Upper lobe of right lung (tissue), 1 donor: ENCODE measurements around the gene CBLC. TPM values are rescaled to one million over a fixed set of nuclear protein-coding genes. Genes with fewer than 3 reads are reported as not detected.
A peak's percentile ranks its signal among the peaks of the same experiment; 100 is the strongest.

Source experiments
- ATAC-seq: fragments of 200-7000 bp; cut with Tn5 transposase; one replicate; pipeline ENCODE4 v1.9.1; 2020; ENCODE audit warnings: mild to moderate bottlenecking, moderate library complexity
- DNase-seq: peaks from one replicate; pipeline ENCODE4 v3.0.0-alpha.2; 2020
- H3K27ac ChIP-seq: fragments of 200-600 bp; one replicate; pipeline ENCODE4 v1.8.0; 2022
- H3K27me3 ChIP-seq: fragments of 200-600 bp; one replicate; pipeline ENCODE4 v1.8.0; 2022; ENCODE audit warnings: mild to moderate bottlenecking
- H3K36me3 ChIP-seq: fragments of 200-600 bp; one replicate; pipeline ENCODE4 v1.8.0; 2022
- H3K4me1 ChIP-seq: fragments of 200-600 bp; one replicate; pipeline ENCODE4 v1.8.0; 2022
- H3K4me3 ChIP-seq: fragments of 200-600 bp; one replicate; pipeline ENCODE4 v1.8.0; 2022; ENCODE audit warnings: mild to moderate bottlenecking
- H3K9me3 ChIP-seq: fragments of 200-600 bp; one replicate; pipeline ENCODE4 v1.8.0; 2022
- CTCF ChIP-seq: fragments of 200-600 bp; IDR thresholded peaks from one replicate; pipeline ENCODE4 v1.8.0; 2022; ENCODE audit warnings: antibody characterized with exemption
- intact Hi-C: fragments of 100-400 bp; cut with DNase I; formaldehyde crosslinking; loops from one replicate; pipeline ENCODE4 v1.11.0; 2022
- long read RNA-seq: library from polyadenylated mRNA; unstranded; transcript quantifications from one replicate; pipeline ENCODE4 v2.0.0, GENCODE V29; 2021
- total RNA-seq: library from RNA; stranded (reverse); fragmentation: NEBNext Ultra II Directional; extraction: Animal tissue kit (Norgen Biotek cat#: 25700); gene quantifications from one replicate; pipeline ENCODE4 v1.2.1, GENCODE V29; 2021
- donor health status: DM: no; HTN: yes; CAD: no; lungs with severe emphysema.

Gene CBLC
- 3.2 TPM for total RNA-seq
- long read RNA-seq, partial matches to known transcripts: 0 of 7 reads
- long read RNA-seq, other reads (novel, unspliced or antisense): 5 of 7 reads

GRCh38 chr19:44777715-44778347 lies at the start of gene CBLC:
TSS of gene CBLC (plus strand) at chr19:44777890. CDS start at chr19:44777932, 42 bp downstream.
- DNase-seq (peak; percentile 89), ATAC-seq (peak; percentile 94)
- H3K9me3 ChIP-seq: no peaks in the 10 kb centered on the region
- peak within 1 kb of the TSS; percentile 44 for H3K4me3 ChIP-seq
- H3K4me1 ChIP-seq: no peaks in the 10 kb centered on the region
- no peak within 1 kb of the TSS for H3K27ac ChIP-seq
- intact Hi-C loops: no loop called here
- no peaks in the 10 kb centered on the region for H3K36me3 ChIP-seq
- peaks cover 4% of the 10 kb centered on the region for H3K27me3 ChIP-seq
- no peak for TF ChIP-seq CTCF

GRCh38 chr19:44728178-44728577 lies 49.5 kb upstream of the CBLC start:
- DNase-seq (no peak), ATAC-seq (no peak)
- H3K27ac ChIP-seq: no peak overlapping the region
- intact Hi-C loops: no loop called here
- H3K36me3 ChIP-seq: no peaks in the 10 kb centered on the region
- TF ChIP-seq CTCF: no peak
- H3K4me3 ChIP-seq: no peak overlapping the region
- H3K4me1 ChIP-seq: peaks cover 29% of the 10 kb centered on the region
- H3K27me3 ChIP-seq: no peaks in the 10 kb centered on the region
- no peaks in the 10 kb centered on the region for H3K9me3 ChIP-seq

GRCh38 chr19:44729516-44730033 lies 48.1 kb upstream of the CBLC start:
- Histone ChIP-seq H3K27me3 (no peaks in the 10 kb centered on the region), H3K9me3 (no peaks in the 10 kb centered on the region), H3K27ac (no peak overlapping the region), H3K36me3 (no peaks in the 10 kb centered on the region), H3K4me1 (peaks cover 15% of the 10 kb centered on the region), H3K4me3 (no peak overlapping the region)
- DNase-seq (no peak), ATAC-seq (no peak)
- intact Hi-C loops: no loop called here
- no peak for TF ChIP-seq CTCF

DNA sequence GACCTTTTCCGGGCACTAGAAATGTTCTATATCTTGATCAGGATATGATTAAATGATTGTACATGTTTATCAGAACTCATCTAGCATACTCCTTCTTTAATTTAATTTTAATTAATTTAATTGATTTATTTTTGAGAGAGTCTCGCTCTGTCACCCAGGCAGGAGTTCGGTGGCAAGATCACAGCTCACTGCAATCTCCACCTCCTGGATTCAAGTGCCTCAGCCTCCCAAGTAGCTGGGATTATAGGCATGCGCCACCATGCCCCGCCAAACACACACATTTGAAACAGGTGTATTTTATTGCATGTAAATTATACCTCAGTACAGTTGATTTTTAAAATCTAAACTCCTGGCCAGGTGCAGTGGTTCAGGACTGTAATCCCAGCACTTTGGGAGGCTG lies 46.6 kb upstream of the CBLC start:
- no peaks in the 10 kb centered on the region for H3K9me3 ChIP-seq
- no peaks in the 10 kb centered on the region for H3K4me1 ChIP-seq
- intact Hi-C loops: no loop called here
- ATAC-seq (no peak), DNase-seq (no peak)
- TF ChIP-seq CTCF: no peak
- H3K27me3 ChIP-seq: no peaks in the 10 kb centered on the region
- H3K36me3 ChIP-seq: no peaks in the 10 kb centered on the region
- no peak overlapping the region for H3K27ac ChIP-seq
- H3K4me3 ChIP-seq: no peak overlapping the region

DNA sequence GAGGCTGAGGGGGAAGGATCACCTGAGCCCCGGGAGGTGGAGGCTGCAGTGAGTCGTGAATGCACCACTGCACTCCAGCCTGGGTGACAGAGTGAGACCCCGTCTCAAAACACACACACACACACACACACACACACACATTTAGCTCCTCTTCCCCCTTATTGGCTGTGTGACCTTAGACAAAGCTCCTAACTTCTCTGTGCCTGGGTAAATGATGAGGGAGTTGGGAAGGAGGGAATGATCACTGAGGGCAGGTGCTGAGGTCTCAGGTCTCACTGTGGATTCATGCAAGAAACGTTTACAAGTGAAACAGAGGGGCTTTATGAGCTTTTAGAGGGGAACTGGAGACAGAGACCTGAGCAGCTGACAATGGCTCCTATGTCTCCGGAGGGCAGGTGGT lies 46.1 kb upstream of the CBLC start:
- no peaks in the 10 kb centered on the region for H3K27me3 ChIP-seq
- ATAC-seq: no peak
- no peaks in the 10 kb centered on the region for H3K36me3 ChIP-seq
- DNase-seq: no peak
- intact Hi-C loops: no loop called here
- H3K9me3 ChIP-seq: no peaks in the 10 kb centered on the region
- H3K4me3 ChIP-seq: no peak overlapping the region
- no peak for TF ChIP-seq CTCF
- no peak overlapping the region for H3K27ac ChIP-seq
- H3K4me1 ChIP-seq: no peaks in the 10 kb centered on the region
